SK-N-SH (cell line): Measurements from ENCODE around the gene RSRC1.

Experiments
- POLR2AphosphoS5 ChIP-seq: IDR thresholded peaks from 2 replicates; pipeline ENCODE4 v1.6.1; 2012; ENCODE audit warnings: low read depth, low read length
- RCOR1 ChIP-seq: fragments of 150-350 bp; IDR thresholded peaks from 2 replicates; pipeline ENCODE4 v1.6.1; 2017; ENCODE audit warnings: antibody characterized with exemption, low read length
- YY1 ChIP-seq: IDR thresholded peaks from 2 replicates; pipeline ENCODE4 v1.4.0; 2012; ENCODE audit warnings: low read depth, mild to moderate bottlenecking
- TF ChIP-seq, protein P1 (sequence below): IDR thresholded peaks from 2 replicates; pipeline ENCODE4 v1.4.0; 2012; ENCODE audit warnings: low read depth
- TF ChIP-seq, protein P2 (sequence below): fragments of 200-600 bp; sonication (generic); IDR thresholded peaks from 2 replicates; pipeline ENCODE4 v1.6.1; 2017; ENCODE audit warnings: antibody characterized with exemption, mild to moderate bottlenecking, moderate library complexity

DNA sequence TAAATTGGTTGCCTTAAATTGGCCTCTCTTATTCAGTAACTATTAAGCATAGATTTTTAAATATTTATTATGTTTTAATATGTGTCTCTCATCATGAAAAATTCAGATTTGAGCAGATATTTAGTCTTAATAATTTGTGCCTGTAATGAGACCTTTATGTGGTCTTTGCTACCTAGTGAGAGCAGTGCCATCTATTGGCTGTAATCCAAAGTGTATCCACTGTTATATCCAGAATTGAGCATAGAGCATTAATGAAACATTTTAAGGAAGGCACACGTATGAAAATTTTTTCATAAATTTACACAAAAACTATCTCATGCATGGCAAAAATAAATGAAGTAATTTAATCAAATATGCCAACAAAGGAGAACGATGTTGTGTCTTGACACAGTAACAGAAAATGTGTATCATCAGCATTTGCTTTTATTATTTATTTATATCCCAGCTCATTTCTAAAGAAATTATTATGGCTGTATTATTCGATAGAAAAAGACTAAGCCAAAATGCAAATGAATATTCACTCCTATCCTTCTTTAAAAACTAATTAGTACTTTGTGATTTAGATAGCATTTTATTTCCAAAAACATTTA lies 203.5 kb downstream of the RSRC1 start:
- TF ChIP-seq POLR2AphosphoS5, result no peak
- TF ChIP-seq, protein P1, sequence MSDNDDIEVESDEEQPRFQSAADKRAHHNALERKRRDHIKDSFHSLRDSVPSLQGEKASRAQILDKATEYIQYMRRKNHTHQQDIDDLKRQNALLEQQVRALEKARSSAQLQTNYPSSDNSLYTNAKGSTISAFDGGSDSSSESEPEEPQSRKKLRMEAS, result no peak
- TF ChIP-seq, protein P2, sequence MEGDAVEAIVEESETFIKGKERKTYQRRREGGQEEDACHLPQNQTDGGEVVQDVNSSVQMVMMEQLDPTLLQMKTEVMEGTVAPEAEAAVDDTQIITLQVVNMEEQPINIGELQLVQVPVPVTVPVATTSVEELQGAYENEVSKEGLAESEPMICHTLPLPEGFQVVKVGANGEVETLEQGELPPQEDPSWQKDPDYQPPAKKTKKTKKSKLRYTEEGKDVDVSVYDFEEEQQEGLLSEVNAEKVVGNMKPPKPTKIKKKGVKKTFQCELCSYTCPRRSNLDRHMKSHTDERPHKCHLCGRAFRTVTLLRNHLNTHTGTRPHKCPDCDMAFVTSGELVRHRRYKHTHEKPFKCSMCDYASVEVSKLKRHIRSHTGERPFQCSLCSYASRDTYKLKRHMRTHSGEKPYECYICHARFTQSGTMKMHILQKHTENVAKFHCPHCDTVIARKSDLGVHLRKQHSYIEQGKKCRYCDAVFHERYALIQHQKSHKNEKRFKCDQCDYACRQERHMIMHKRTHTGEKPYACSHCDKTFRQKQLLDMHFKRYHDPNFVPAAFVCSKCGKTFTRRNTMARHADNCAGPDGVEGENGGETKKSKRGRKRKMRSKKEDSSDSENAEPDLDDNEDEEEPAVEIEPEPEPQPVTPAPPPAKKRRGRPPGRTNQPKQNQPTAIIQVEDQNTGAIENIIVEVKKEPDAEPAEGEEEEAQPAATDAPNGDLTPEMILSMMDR, result peak; percentile 70
- no peak for TF ChIP-seq RCOR1
- no peak for TF ChIP-seq YY1
